ENCODE measurements around the gene RNF144A. TPM values are rescaled to one million over a fixed set of nuclear protein-coding genes. Genes with fewer than 3 reads are reported as not detected.

The RNF144A gene
- polyA plus RNA-seq, 3 donors = 0.30 to 0.68 (median 0.48) TPM

DNA sequence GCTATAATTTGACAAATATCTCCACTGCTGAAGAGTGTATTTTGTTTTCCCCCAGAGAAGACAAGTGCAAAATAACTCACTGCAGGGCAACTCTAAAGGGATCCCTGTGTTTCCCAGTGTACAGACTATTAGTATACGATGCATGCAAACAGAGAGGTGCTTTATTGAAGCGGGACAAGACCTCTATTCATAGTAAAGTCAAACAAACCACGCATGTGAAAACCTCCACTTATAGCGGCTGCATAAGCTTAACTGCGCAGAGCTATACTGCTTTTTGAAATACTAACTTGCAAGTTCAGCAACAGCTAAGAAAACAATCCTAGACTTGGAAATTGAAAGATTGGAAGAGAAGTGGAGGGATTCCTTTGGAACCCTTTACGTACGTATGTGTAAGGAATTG lies 15.6 kb downstream of the RNF144A start:
- no peak overlapping the region for H3K9ac ChIP-seq (ENCODE audit: insufficient read depth, low read length, poor library complexity, severe bottlenecking)
- peaks cover 16 to 25% of the 10 kb centered on the region in 2 donors for H3K4me1 ChIP-seq (ENCODE audit: control insufficient read depth in 1 of 2, insufficient read depth in 2 of 2, low read length in 2 of 2)
- peaks cover 22% of the 10 kb centered on the region for H3K79me2 ChIP-seq (ENCODE audit: insufficient read depth, low read length)
- peaks cover 0 to 2% of the 10 kb centered on the region in 2 donors for H3K36me3 Mint-ChIP-seq
- no peak overlapping the region for H3K4me2 ChIP-seq (replicated peaks; ENCODE audit: extremely low read depth, low read length, poor library complexity, severe bottlenecking)
- no peak overlapping the region for H2AFZ ChIP-seq (ENCODE audit: insufficient read depth, low read depth, low read length, poor library complexity, severe bottlenecking)
- peaks cover 0 to under 1% of the 10 kb centered on the region in 2 donors for H3K9me3 ChIP-seq (replicated peaks in 1 of 2; ENCODE audit: control insufficient read depth in 1 of 2, insufficient read depth in 1 of 2, low read length in 2 of 2)
- H3K4me3 Mint-ChIP-seq = no peak overlapping the region
- H3K27ac Mint-ChIP-seq = no peak overlapping the region
- no peaks in the 10 kb centered on the region for H4K20me1 ChIP-seq (ENCODE audit: insufficient read depth, low read length)
- no peak overlapping the region for H3K27ac ChIP-seq (ENCODE audit: low read depth in 1 of 2, low read length in 2 of 2)
- H3K36me3 ChIP-seq (replicated peaks in 1 of 2; ENCODE audit: control insufficient read depth in 1 of 2, insufficient read depth in 2 of 2, low read length in 2 of 2) = no peaks in the 10 kb centered on the region
- H3K27me3 Mint-ChIP-seq (ENCODE audit: low read depth in 3 of 3) = no peaks in the 10 kb centered on the region
- TF ChIP-seq, protein P1, sequence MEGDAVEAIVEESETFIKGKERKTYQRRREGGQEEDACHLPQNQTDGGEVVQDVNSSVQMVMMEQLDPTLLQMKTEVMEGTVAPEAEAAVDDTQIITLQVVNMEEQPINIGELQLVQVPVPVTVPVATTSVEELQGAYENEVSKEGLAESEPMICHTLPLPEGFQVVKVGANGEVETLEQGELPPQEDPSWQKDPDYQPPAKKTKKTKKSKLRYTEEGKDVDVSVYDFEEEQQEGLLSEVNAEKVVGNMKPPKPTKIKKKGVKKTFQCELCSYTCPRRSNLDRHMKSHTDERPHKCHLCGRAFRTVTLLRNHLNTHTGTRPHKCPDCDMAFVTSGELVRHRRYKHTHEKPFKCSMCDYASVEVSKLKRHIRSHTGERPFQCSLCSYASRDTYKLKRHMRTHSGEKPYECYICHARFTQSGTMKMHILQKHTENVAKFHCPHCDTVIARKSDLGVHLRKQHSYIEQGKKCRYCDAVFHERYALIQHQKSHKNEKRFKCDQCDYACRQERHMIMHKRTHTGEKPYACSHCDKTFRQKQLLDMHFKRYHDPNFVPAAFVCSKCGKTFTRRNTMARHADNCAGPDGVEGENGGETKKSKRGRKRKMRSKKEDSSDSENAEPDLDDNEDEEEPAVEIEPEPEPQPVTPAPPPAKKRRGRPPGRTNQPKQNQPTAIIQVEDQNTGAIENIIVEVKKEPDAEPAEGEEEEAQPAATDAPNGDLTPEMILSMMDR (IDR thresholded peaks at IDR 0.05) = no peak
- H3K9me3 Mint-ChIP-seq = peaks cover 0 to 6% (median 0%) of the 10 kb centered on the region in 7 donors
- DNase-seq = no peak
- no peaks in the 10 kb centered on the region for H3K27me3 ChIP-seq (ENCODE audit: control insufficient read depth in 2 of 2, insufficient read depth in 2 of 2, low read length in 2 of 2)
- H3K4me1 Mint-ChIP-seq = peaks cover 35% of the 10 kb centered on the region
- intact Hi-C loops (cut with micrococcal nuclease) = no loop called here
- WGBS (ENCODE audit: insufficient coverage) = 94% methylated on average over 4 of the region's 7 CpGs
- H3K4me3 ChIP-seq (replicated peaks in 1 of 3; ENCODE audit: low read depth in 2 of 3, low read length in 3 of 3) = no peak overlapping the region

DNA sequence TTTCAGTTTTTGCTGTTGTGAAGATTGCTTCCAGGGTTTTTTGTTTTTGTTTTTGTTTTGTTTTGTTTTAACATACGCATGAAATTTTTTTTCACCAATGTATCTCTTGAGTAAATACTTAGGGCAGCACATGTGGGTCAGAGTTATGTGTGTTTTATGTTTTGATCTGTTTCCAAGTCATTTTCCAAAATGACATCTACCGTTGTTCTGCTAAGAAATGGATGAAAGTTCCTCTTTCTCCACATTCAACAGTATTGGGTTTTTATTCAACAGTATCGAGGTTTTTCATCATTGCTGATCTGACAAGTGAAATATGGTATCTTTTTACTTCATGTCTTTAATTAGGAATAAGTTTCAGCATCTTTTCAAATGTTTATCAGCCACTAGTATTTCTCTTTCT lies 16.7 kb downstream of the RNF144A start:
- Histone ChIP-seq H3K36me3 (replicated peaks in 1 of 2; ENCODE audit: control insufficient read depth in 1 of 2, insufficient read depth in 2 of 2, low read length in 2 of 2) (no peaks in the 10 kb centered on the region), H3K4me1 (ENCODE audit: control insufficient read depth in 1 of 2, insufficient read depth in 2 of 2, low read length in 2 of 2) (peaks cover 16 to 25% of the 10 kb centered on the region in 2 donors), H3K9me3 (replicated peaks in 1 of 2; ENCODE audit: control insufficient read depth in 1 of 2, insufficient read depth in 1 of 2, low read length in 2 of 2) (no peaks in the 10 kb centered on the region), H3K4me2 (replicated peaks; ENCODE audit: extremely low read depth, low read length, poor library complexity, severe bottlenecking) (peak overlapping the region; percentile 55), H4K20me1 (ENCODE audit: insufficient read depth, low read length) (no peaks in the 10 kb centered on the region), H3K4me3 (replicated peaks in 1 of 3; ENCODE audit: low read depth in 2 of 3, low read length in 3 of 3) (peak overlapping the region in 1 of 3 experiments; percentile 43), H3K9ac (ENCODE audit: insufficient read depth, low read length, poor library complexity, severe bottlenecking) (no peak overlapping the region), H2AFZ (ENCODE audit: insufficient read depth, low read depth, low read length, poor library complexity, severe bottlenecking) (peak overlapping the region; percentile 70), H3K27ac (ENCODE audit: low read depth in 1 of 2, low read length in 2 of 2) (peak overlapping the region in 1 of 2 donors; percentile 2), H3K79me2 (ENCODE audit: insufficient read depth, low read length) (peaks cover 28% of the 10 kb centered on the region), H3K27me3 (ENCODE audit: control insufficient read depth in 2 of 2, insufficient read depth in 2 of 2, low read length in 2 of 2) (no peaks in the 10 kb centered on the region)
- H3K27me3 Mint-ChIP-seq (ENCODE audit: low read depth in 3 of 3) = no peaks in the 10 kb centered on the region
- peak overlapping the region in 1 of 2 donors; percentile 70 for H3K4me3 Mint-ChIP-seq
- TF ChIP-seq, protein P1 (IDR thresholded peaks at IDR 0.05) = no peak
- H3K27ac Mint-ChIP-seq = peak overlapping the region in 5 of 7 donors; percentile 10 to 72 (median 22)
- H3K9me3 Mint-ChIP-seq = no peaks in the 10 kb centered on the region
- H3K36me3 Mint-ChIP-seq = no peaks in the 10 kb centered on the region
- WGBS (ENCODE audit: insufficient coverage) = no CpG with 5 or more reads among the region's 3 CpGs
- peaks cover 30% of the 10 kb centered on the region for H3K4me1 Mint-ChIP-seq
- peak in 1 of 3 donors; percentile 13 for DNase-seq
- intact Hi-C loops (cut with micrococcal nuclease) = no loop called here

Data from CD14-positive monocyte (primary cell).